T-cell (primary cell): Measurements from ENCODE around the gene MYO18B. TPM values are rescaled to one million over a fixed set of nuclear protein-coding genes. Genes with fewer than 3 reads are reported as not detected.

ENCODE experiments used
- ATAC-seq, 4 experiments: fragments of 200-7000 bp in 3 of 4; fragments of 150-1000 bp in 1 of 4; cut with Tn5 transposase; replicated peaks in 1 of 4; 1 replicate in 3 of 4; 2 replicates in 1 of 4; pipeline ENCODE4 v1.10.0; 2021; ENCODE audit warnings: moderate library complexity in 3 of 4, mild to moderate bottlenecking in 2 of 4, moderate number of reproducible peaks in 1 of 4
- CTCF ChIA-PET, 2 donors: fragments of 300-600 bp; sonication (Branson Sonifier 250); formaldehyde crosslinking; loops; one replicate each; lab custom pipeline; 2022; ENCODE audit warnings: antibody characterized with exemption in 2 of 2; lab: Charles Lee
- POLR2A ChIA-PET, 2 donors: fragments of 300-600 bp; sonication (Branson Sonifier 250); formaldehyde crosslinking; loops; one replicate each; lab custom pipeline; 2022; ENCODE audit warnings: antibody characterized with exemption in 2 of 2; lab: Charles Lee
- DNase-seq, 35 experiments: peaks; one replicate each; pipeline versions ENCODE4 v3.0.0 to v3.0.0-alpha.2; 2013 to 2023
- H3K27ac ChIP-seq: one replicate; pipeline ENCODE4 v1.5.1; 2013; ENCODE audit warnings: low read length
- H3K27me3 ChIP-seq, 2 experiments: replicated peaks in 1 of 2; 1 replicate in 1 of 2; 2 replicates in 1 of 2; pipeline versions ENCODE4 v1.6.1 to v1.7.0; 2013; ENCODE audit warnings: low read length in 1 of 2, mixed read lengths in 1 of 2; ENCODE audit not compliant: control insufficient read depth in 2 of 2, insufficient read depth in 2 of 2; ENCODE audit errors: extremely low read depth in 1 of 2
- H3K36me3 ChIP-seq, 2 donors: 1 replicate in 1 of 2; 2 replicates in 1 of 2; pipeline versions ENCODE4 v1.6.1 to v1.7.0; 2013; ENCODE audit warnings: low read length in 1 of 2; ENCODE audit not compliant: control insufficient read depth in 2 of 2, insufficient read depth in 1 of 2; ENCODE audit errors: extremely low read depth in 1 of 2
- H3K4me1 ChIP-seq, 2 experiments: 1 replicate in 1 of 2; 2 replicates in 1 of 2; pipeline versions ENCODE4 v1.6.1 to v1.7.0; 2013; ENCODE audit warnings: low read length in 2 of 2, mixed read lengths in 1 of 2; ENCODE audit not compliant: insufficient read depth in 2 of 2, control insufficient read depth in 1 of 2; ENCODE audit errors: extremely low read depth in 1 of 2
- H3K4me3 ChIP-seq, 2 donors: 1 replicate in 1 of 2; 2 replicates in 1 of 2; pipeline versions ENCODE4 v1.5.1 to v1.7.0; 2013; ENCODE audit warnings: mild to moderate bottlenecking in 2 of 2, low read length in 1 of 2, moderate library complexity in 1 of 2; ENCODE audit not compliant: control insufficient read depth in 1 of 2; ENCODE audit errors: extremely low read depth in 1 of 2
- H3K9me3 ChIP-seq: 2 replicates; pipeline ENCODE4 v1.7.0; 2013
- H3K27ac Mint-ChIP-seq, 2 donors: one replicate each; pipeline ENCODE4 v1.8.0; 2020 to 2021; ENCODE audit warnings: mild to moderate bottlenecking in 2 of 2, mixed read lengths in 2 of 2
- H3K27me3 Mint-ChIP-seq, 2 donors: one replicate each; pipeline ENCODE4 v1.8.0; 2021 to 2022; ENCODE audit warnings: mixed read lengths in 2 of 2
- H3K36me3 Mint-ChIP-seq: one replicate; pipeline ENCODE4 v1.8.0; 2021; ENCODE audit warnings: mixed read lengths
- H3K4me1 Mint-ChIP-seq, 3 donors: one replicate each; pipeline ENCODE4 v1.8.0; 2020 to 2022; ENCODE audit warnings: mixed read lengths in 3 of 3, mild to moderate bottlenecking in 1 of 3
- H3K4me3 Mint-ChIP-seq, 3 donors: one replicate each; pipeline ENCODE4 v1.8.0; 2020 to 2022; ENCODE audit warnings: mild to moderate bottlenecking in 3 of 3, mixed read lengths in 3 of 3, moderate library complexity in 3 of 3
- H3K9me3 Mint-ChIP-seq, 3 donors: one replicate each; pipeline ENCODE4 v1.8.0; 2020 to 2022; ENCODE audit warnings: mixed read lengths in 3 of 3
- WGBS: methylation state at CpG from one replicate; pipeline ENCODE4 v1.1.5; 2013; ENCODE audit warnings: missing lambda C conversion rate; ENCODE audit not compliant: insufficient coverage; 5-methylcytosine and 5-hydroxymethylcytosine counted together
- total RNA-seq, 35 experiments: library from RNA in 6 of 35; stranded (reverse) in 6 of 35; fragments of 120-200 nt in 1 of 35; gene quantifications; one replicate each; pipeline versions ENCODE4 v1.2.1 to v1.2.4 and lab custom pipeline; 2013 to 2026

The MYO18B gene
- total RNA-seq, 5 donors from 2014 or later (not counting 1 experiment from before 2014, with no cell fraction given) = 0.18 to 0.70 (median 0.26) TPM; not detected in 1

DNA sequence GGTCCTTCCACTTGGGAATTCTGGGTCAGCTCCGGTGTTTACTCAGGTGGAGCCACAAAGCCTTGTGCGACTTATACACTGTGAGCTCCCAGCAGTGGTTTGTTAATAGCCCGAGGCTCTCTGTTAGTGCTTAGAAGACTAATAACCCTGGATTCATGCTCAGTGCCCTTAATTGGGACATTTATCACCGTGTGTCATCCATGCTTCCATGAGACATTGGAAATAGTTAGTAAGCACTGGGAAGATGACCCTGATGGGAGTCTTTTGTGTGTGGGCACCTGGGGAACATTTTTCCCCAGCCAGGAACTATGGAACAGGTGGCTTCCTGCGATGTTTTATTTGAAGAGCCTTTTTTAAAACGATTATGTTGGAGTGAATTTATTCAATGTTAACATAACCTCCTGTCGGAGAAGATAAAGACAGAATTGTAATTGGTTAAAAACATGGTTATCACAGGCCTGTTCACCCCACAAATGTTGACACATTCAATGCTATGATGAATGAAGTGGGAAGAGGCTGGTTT is 188.9 kb downstream of the MYO18B start:
- ATAC-seq = no peak
- Histone ChIP-seq H3K27me3 (peaks cover 0 to 5% of the 10 kb centered on the region in 2 experiments), H3K9me3 (no peaks in the 10 kb centered on the region), H3K4me3 (no peak overlapping the region), H3K36me3 (no peaks in the 10 kb centered on the region), H3K27ac (no peak overlapping the region), H3K4me1 (no peaks in the 10 kb centered on the region)
- POLR2A ChIA-PET = no interaction called here
- H3K36me3 Mint-ChIP-seq = no peaks in the 10 kb centered on the region
- H3K27me3 Mint-ChIP-seq = peaks cover 8 to 21% of the 10 kb centered on the region in 2 donors
- WGBS = 85% methylated on average over 4 of the region's 7 CpGs
- no peak for DNase-seq
- no peak overlapping the region for H3K27ac Mint-ChIP-seq
- no peaks in the 10 kb centered on the region for H3K4me1 Mint-ChIP-seq
- no peak overlapping the region for H3K4me3 Mint-ChIP-seq
- peaks cover 0 to 22% (median 9%) of the 10 kb centered on the region in 3 donors for H3K9me3 Mint-ChIP-seq
- CTCF ChIA-PET = no interaction called here

DNA sequence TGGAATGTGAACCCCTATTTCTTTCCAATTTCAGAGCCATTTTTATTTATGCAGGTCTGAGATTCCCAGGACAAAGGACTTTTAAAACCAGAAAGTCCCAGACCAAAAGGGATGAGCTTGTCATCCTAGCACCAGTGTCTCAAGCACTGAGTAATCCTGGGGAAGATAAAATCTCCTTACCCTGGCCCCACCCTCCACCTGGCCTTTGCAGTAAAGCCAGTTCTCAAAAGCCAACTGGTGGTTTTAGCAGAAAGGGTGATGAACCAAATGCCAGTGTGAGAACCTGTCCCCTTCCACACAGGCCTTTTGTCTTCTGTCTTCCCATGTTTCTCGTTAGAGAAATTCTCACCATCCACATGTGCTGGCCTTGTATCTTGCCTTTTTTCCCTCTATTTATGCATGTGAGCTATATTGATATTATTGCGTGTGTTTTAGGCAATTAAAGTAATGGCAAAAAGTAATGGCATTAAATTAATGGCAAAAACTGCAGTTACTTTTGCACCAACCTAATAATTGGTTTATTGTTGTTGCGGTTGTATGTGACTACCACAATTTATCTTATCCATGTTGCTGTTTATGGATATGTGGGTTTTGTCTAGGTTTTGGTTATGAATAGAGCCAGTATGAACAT is 191.3 kb downstream of the MYO18B start:
- Histone ChIP-seq H3K4me1 (no peaks in the 10 kb centered on the region), H3K27me3 (peaks cover 0 to 7% of the 10 kb centered on the region in 2 experiments), H3K4me3 (no peak overlapping the region), H3K9me3 (no peaks in the 10 kb centered on the region), H3K27ac (no peak overlapping the region), H3K36me3 (no peaks in the 10 kb centered on the region)
- H3K4me1 Mint-ChIP-seq = no peaks in the 10 kb centered on the region
- ATAC-seq (no peak), DNase-seq (no peak)
- POLR2A ChIA-PET = no interaction called here
- CTCF ChIA-PET = no interaction called here
- peaks cover 0 to 21% (median 9%) of the 10 kb centered on the region in 3 donors for H3K9me3 Mint-ChIP-seq
- H3K4me3 Mint-ChIP-seq = no peak overlapping the region
- H3K36me3 Mint-ChIP-seq = no peaks in the 10 kb centered on the region
- peaks cover 9 to 31% of the 10 kb centered on the region in 2 donors for H3K27me3 Mint-ChIP-seq
- no peak overlapping the region for H3K27ac Mint-ChIP-seq
- WGBS = no CpG with 5 or more reads among the region's 3 CpGs

DNA sequence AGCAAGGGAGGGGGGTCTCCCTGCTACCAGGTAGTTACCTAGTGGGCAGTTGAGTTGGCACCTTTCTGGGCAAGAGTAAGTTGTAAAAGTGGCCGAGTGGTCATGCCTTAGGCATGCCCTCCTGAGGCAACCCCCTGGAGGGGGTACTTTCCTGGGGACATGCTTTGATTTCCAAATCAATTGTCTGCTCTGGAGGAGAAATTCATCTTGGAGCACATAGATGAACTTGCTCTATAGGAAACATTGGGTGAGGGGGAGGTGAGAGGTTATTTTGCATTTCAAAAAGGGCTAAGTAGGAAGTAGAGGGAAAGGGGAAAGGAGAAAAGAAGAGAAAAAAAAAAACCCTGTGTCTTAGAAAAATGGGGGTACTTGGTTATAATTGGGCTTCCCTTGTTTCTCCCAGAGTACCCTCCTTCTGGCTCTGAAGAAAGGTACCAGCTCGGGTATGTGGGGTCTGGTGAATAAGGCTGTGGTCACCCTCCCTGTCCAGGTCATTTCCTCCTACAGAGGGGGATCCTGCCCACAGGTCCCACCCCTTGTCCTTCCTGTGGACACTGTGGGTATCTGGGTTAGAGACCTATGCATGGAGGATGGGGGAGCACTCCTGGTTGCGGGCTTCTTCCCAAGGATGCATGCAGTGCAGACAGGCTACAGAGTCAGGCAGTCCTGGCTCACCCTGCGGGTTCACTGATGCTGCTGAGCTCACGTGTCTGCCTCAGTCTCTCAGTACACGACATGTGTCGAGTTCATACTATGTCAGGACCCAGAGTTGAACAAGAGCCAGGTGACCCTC is 193.5 kb downstream of the MYO18B start:
- no peaks in the 10 kb centered on the region for H3K36me3 ChIP-seq
- CTCF ChIA-PET = no interaction called here
- ATAC-seq (no peak), DNase-seq (no peak)
- H3K4me3 ChIP-seq = no peak overlapping the region
- POLR2A ChIA-PET = no interaction called here
- no peaks in the 10 kb centered on the region for H3K9me3 ChIP-seq
- Mint-ChIP-seq H3K9me3 (peaks cover 3 to 25% (median 9%) of the 10 kb centered on the region in 3 donors), H3K4me1 (no peaks in the 10 kb centered on the region), H3K36me3 (no peaks in the 10 kb centered on the region), H3K27ac (no peak overlapping the region), H3K27me3 (peaks cover 12 to 40% of the 10 kb centered on the region in 2 donors), H3K4me3 (no peak overlapping the region)
- no peak overlapping the region for H3K27ac ChIP-seq
- WGBS = 46% methylated on average over 6 of the region's 7 CpGs
- peaks cover 0 to 7% of the 10 kb centered on the region in 2 experiments for H3K27me3 ChIP-seq
- no peaks in the 10 kb centered on the region for H3K4me1 ChIP-seq

DNA sequence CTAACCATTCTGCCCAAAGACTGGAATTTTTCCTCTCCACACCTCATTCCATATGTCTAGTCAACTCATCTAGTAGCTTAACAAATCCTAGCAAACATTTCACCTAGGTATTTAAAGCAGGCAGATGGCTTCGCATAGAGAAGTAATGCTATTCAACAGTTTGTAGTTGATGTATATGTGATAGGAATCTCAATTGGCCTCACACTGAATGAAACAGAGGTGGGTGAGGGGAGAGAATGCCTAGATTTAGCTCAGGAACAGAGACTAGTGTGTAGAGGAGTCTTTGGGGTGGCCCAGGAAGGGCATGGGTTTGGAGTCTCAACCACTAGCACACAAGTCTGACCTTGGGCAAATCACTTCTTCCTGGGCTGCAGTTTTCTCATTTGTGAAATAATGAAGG is 196.2 kb downstream of the MYO18B start:
- Histone ChIP-seq H3K4me1 (no peaks in the 10 kb centered on the region), H3K27ac (no peak overlapping the region), H3K9me3 (no peaks in the 10 kb centered on the region), H3K4me3 (no peak overlapping the region), H3K36me3 (no peaks in the 10 kb centered on the region), H3K27me3 (peaks cover 0 to 12% of the 10 kb centered on the region in 2 experiments)
- ATAC-seq (no peak), DNase-seq (no peak)
- peaks cover 20 to 50% of the 10 kb centered on the region in 2 donors for H3K27me3 Mint-ChIP-seq
- H3K4me3 Mint-ChIP-seq = no peak overlapping the region
- H3K9me3 Mint-ChIP-seq = peaks cover 3 to 25% (median 7%) of the 10 kb centered on the region in 3 donors
- H3K36me3 Mint-ChIP-seq = no peaks in the 10 kb centered on the region
- H3K4me1 Mint-ChIP-seq = no peaks in the 10 kb centered on the region
- 83% methylated on average over 1 of the region's 1 CpG for WGBS
- H3K27ac Mint-ChIP-seq = no peak overlapping the region
- ChIA-PET POLR2A (no interaction called here), CTCF (no interaction called here)

DNA sequence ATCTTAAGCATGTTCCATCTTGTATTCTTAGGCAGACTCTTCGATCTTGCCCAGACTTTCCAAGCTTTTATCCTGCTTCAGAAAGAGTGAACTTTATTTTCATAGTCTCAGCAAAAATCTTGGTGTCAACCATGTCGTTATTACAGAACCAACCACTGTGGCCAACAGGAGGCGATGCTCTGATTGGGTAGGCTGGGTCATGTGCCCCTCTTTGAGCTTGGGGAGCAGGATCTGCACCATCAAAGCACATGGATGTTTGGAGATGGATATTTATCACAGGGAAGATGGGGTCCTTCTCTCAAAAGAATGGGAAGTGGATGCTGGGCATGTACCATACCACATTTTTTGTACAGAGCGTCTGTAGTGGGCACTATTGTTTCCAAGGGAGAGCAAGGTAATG is 197.4 kb downstream of the MYO18B start:
- ATAC-seq = no peak
- H3K4me3 ChIP-seq = no peak overlapping the region
- no peak overlapping the region for H3K27ac ChIP-seq
- H3K36me3 Mint-ChIP-seq = no peaks in the 10 kb centered on the region
- DNase-seq = no peak
- H3K4me1 ChIP-seq = no peaks in the 10 kb centered on the region
- WGBS = 81% methylated on average over 3 of the region's 4 CpGs
- H3K9me3 Mint-ChIP-seq = peaks cover 0 to 16% (median 3%) of the 10 kb centered on the region in 3 donors
- POLR2A ChIA-PET = no interaction called here
- CTCF ChIA-PET = no interaction called here
- no peak overlapping the region for H3K27ac Mint-ChIP-seq
- no peaks in the 10 kb centered on the region for H3K4me1 Mint-ChIP-seq
- H3K4me3 Mint-ChIP-seq = no peak overlapping the region
- no peaks in the 10 kb centered on the region for H3K36me3 ChIP-seq
- no peaks in the 10 kb centered on the region for H3K9me3 ChIP-seq
- peaks cover 0 to 19% of the 10 kb centered on the region in 2 experiments for H3K27me3 ChIP-seq
- peaks cover 19 to 44% of the 10 kb centered on the region in 2 donors for H3K27me3 Mint-ChIP-seq

DNA sequence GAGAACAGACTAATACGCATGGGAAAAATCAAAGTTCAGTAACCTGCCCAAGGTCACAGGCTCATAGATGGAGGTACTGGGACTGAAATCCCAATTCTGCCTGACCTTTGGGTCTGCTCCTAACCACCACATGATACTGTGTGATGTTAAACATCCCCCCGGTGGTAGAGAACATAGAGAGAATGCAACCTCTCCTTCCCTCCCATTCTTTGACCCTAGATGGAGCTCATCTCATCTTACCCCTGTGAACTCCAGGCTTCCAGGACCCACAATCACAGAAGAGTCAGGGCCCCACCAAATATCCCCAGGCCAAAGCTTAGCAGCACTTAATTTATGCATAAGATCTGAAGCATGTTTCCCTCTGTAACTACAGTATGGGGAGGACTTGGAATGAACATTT is 198.5 kb downstream of the MYO18B start:
- no peak overlapping the region for H3K4me3 Mint-ChIP-seq

More for the DNA sequence above, 198.5 kb downstream of the MYO18B start:
- H3K9me3 Mint-ChIP-seq = peaks cover 0 to 11% (median 3%) of the 10 kb centered on the region in 3 donors
- ATAC-seq = no peak
- H3K27ac Mint-ChIP-seq = no peak overlapping the region
- DNase-seq = no peak
- no CpG with 5 or more reads among the region's 2 CpGs for WGBS
- no peaks in the 10 kb centered on the region for H3K4me1 Mint-ChIP-seq
- Histone ChIP-seq H3K4me1 (no peaks in the 10 kb centered on the region), H3K36me3 (no peaks in the 10 kb centered on the region), H3K9me3 (no peaks in the 10 kb centered on the region), H3K27ac (no peak overlapping the region), H3K4me3 (no peak overlapping the region), H3K27me3 (peaks cover 0 to 19% of the 10 kb centered on the region in 2 experiments)
- H3K36me3 Mint-ChIP-seq = no peaks in the 10 kb centered on the region
- ChIA-PET CTCF (no interaction called here), POLR2A (no interaction called here)
- peaks cover 18 to 37% of the 10 kb centered on the region in 2 donors for H3K27me3 Mint-ChIP-seq
